Fibroblast of skin of abdomen (primary cell): ENCODE measurements around the gene PTPRZ1.

Source experiments
- DNase-seq: peaks from one replicate; pipeline ENCODE4 v3.0.0-alpha.2; 2013

PTPRZ1 gene

GRCh38 chr7:122059542-122059941, 186.6 kb downstream of the PTPRZ1 start:
- no peak for DNase-seq

GRCh38 chr7:122063146-122063545, 190.2 kb downstream of the PTPRZ1 start:
- DNase-seq: no peak

- DNase-seq: no peak
These were observed 192.0 kb downstream of the PTPRZ1 start for GRCh38 chr7:122064971-122065370.

GRCh38 chr7:122067077-122067476, 194.1 kb downstream of the PTPRZ1 start:
- no peak for DNase-seq

GRCh38 chr7:122068046-122068445, 195.1 kb downstream of the PTPRZ1 start:
- no peak for DNase-seq

- no peak for DNase-seq
These were observed 196.0 kb downstream of the PTPRZ1 start for GRCh38 chr7:122068999-122069398.

- no peak for DNase-seq
These were observed 197.1 kb downstream of the PTPRZ1 start for GRCh38 chr7:122070062-122070461.

- DNase-seq: no peak
These were observed 197.9 kb downstream of the PTPRZ1 start for GRCh38 chr7:122070834-122071233.

- DNase-seq: no peak
These were observed 199.3 kb downstream of the PTPRZ1 start for GRCh38 chr7:122072272-122072671.

- DNase-seq: no peak
These were observed 200.1 kb downstream of the PTPRZ1 start for GRCh38 chr7:122072924-122073599.

- no peak for DNase-seq
These were observed 200.7 kb downstream of the PTPRZ1 start for GRCh38 chr7:122073635-122074034.

GRCh38 chr7:122082160-122082559, 209.2 kb downstream of the PTPRZ1 start:
- DNase-seq: no peak

- DNase-seq: no peak
These were observed 209.7 kb downstream of the PTPRZ1 start for GRCh38 chr7:122082670-122083069.

- DNase-seq: peak; percentile 62
These were observed 220.2 kb downstream of the PTPRZ1 start for GRCh38 chr7:122092964-122093797.

- no peak for DNase-seq
These were observed 221.6 kb downstream of the PTPRZ1 start for GRCh38 chr7:122094549-122094948.

- DNase-seq: no peak
These were observed 222.7 kb downstream of the PTPRZ1 start for GRCh38 chr7:122095642-122096041.

- no peak for DNase-seq
These were observed 227.1 kb downstream of the PTPRZ1 start for GRCh38 chr7:122100021-122100420.

- no peak for DNase-seq
These were observed 230.1 kb downstream of the PTPRZ1 start for GRCh38 chr7:122103064-122103463.
